Placental epithelial cell (primary cell): Measurements from ENCODE around the gene LDHA. TPM values are rescaled to one million over a fixed set of nuclear protein-coding genes. Genes with fewer than 3 reads are reported as not detected.
A peak's percentile ranks its signal among the peaks of the same experiment; 100 is the strongest.

ENCODE experiments used
- small RNA-seq: library from RNA; depleted of rRNA; stranded (forward); fragments of <200 nt; gene quantifications from one replicate; pipeline ENCODE3, GENCODE V24; 2012
- total RNA-seq: library from RNA; depleted of rRNA; stranded (reverse); fragments of >200 nt; gene quantifications from 2 replicates; pipeline ENCODE4 v1.2.3, GENCODE V29; 2012

LDHA gene
- total RNA-seq, result 328 and 1,137 TPM in 2 replicates

GRCh38 chr11:18394275-18394927 is at the start of gene LDHA:
Gene LDHA, plus strand, starts transcription at chr11:18394563. Its CDS starts 2,280 bp downstream, at chr11:18396843.

GRCh38 chr11:18455686-18456372 is 61.5 kb downstream of the LDHA start, which contains the start of gene LDHAL6A:
Gene LDHAL6A, plus strand, starts transcription at chr11:18455856. Its CDS starts 825 bp downstream, at chr11:18456681.

Small RNAs within 50 kb of the gene (small RNA-seq; reads per million reads assigned to genes)
- gene MIR3159, result 1.1 reads per million, percentile 60 among the genes with 10 or more reads in this experiment

Other genes with a start within 250 kb of the LDHA start
- not detected in 2 replicates for gene MRGPRX4, start 221.7 kb upstream of the LDHA start, total RNA-seq
- gene SAA4, start 157.8 kb upstream of the LDHA start, total RNA-seq, result not detected in 2 replicates
- not detected in 2 replicates for gene SAA2, start 145.9 kb upstream of the LDHA start, total RNA-seq
- gene SAA1, start 128.3 kb upstream of the LDHA start, total RNA-seq, result not detected in 2 replicates
- 30.8 and 33.4 TPM in 2 replicates for gene HPS5, start 72.4 kb upstream of the LDHA start, total RNA-seq
- gene GTF2H1, start 72.0 kb upstream of the LDHA start, total RNA-seq, result 62.8 and 68.3 TPM in 2 replicates
- not detected in 2 replicates for gene LDHC, start 17.8 kb downstream of the LDHA start, total RNA-seq
- gene LDHAL6A, start 61.3 kb downstream of the LDHA start, total RNA-seq, result not detected in 2 replicates
- 45.1 and 102 TPM in 2 replicates for gene TSG101, start 132.4 kb downstream of the LDHA start, total RNA-seq
- gene UEVLD, start 194.2 kb downstream of the LDHA start, total RNA-seq, result 15.3 and 39.3 TPM in 2 replicates
- gene MISFA, start 205.2 kb downstream of the LDHA start, total RNA-seq, result 0.39 and 0.65 TPM in 2 replicates
- gene SPTY2D1, start 239.8 kb downstream of the LDHA start, total RNA-seq, result 13.7 and 22.7 TPM in 2 replicates